ES-I3 (cell line): Measurements from ENCODE around the gene PITPNM3.
"Not testable (repeated sequence)": the region's sequence is repeated elsewhere in the genome, so short reads cannot be mapped to it uniquely, and the experiment has no call there.

Experiments
- H3K36me3 ChIP-seq: 2 replicates; pipeline ENCODE4 v1.6.1; 2013; ENCODE audit warnings: mild to moderate bottlenecking, low read length, control low read depth, moderate library complexity; ENCODE audit not compliant: insufficient read depth
- H3K4me1 ChIP-seq: 2 replicates; pipeline ENCODE4 v1.6.1; 2013; ENCODE audit warnings: mild to moderate bottlenecking, control low read depth, low read length; ENCODE audit not compliant: insufficient read depth
- H3K9ac ChIP-seq: 2 replicates; pipeline ENCODE4 v1.6.1; 2013; ENCODE audit warnings: low read depth, mild to moderate bottlenecking, low read length, moderate library complexity
- H3K9me3 ChIP-seq: 2 replicates; pipeline ENCODE4 v1.6.1; 2013; ENCODE audit warnings: mild to moderate bottlenecking, low read length, moderate library complexity; ENCODE audit not compliant: control insufficient read depth, insufficient read depth

PITPNM3 gene

DNA sequence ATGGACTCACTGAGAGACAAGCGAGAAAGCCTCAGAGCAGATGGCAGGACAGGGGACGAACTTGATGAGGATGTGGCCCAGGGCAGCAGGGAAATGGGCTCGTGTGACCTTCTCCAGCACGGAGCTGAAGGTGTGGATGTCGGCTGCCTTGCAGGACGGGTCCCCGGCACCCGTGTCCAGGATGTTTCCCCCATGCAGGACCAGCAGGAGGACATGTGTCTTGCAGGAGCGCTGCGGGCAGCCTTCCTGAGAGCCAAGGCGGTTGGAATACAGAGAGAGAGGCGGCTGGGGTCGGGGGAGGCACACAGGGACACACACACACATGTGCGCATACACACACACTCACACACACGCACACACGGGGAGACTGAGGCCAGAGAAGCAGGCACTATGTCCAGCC is 72.8 kb downstream of the PITPNM3 start:
- Histone ChIP-seq H3K36me3 (no peaks in the 10 kb centered on the region), H3K9ac (no peak overlapping the region), H3K4me1 (peaks cover 29% of the 10 kb centered on the region; the same call in 1 of the 2 replicates), H3K9me3 (no peaks in the 10 kb centered on the region)

DNA sequence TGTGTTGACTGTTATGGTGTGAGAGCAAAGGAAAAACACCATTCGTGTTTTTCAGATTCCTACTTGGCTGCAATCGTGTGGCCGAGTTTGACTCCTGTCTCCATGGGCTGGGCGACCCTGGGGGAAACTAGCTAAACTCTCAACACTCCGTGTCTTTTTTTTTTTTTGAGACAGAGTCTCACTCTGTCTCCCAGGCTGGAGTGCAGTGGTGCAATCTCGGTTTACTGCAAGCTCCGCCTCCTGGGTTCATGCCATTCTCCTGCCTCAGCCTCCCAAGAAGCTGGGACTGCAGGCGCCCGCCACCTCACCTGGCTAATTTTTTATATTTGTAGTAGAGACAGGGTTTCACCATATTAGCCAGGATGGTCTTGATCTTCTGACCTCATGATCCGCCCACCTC is 73.6 kb downstream of the PITPNM3 start:
- H3K4me1 ChIP-seq, result peaks cover 22% of the 10 kb centered on the region; the same call in 1 of the 2 replicates
- not testable (repeated sequence) for H3K9me3 ChIP-seq, H3K36me3 ChIP-seq, H3K9ac ChIP-seq

DNA sequence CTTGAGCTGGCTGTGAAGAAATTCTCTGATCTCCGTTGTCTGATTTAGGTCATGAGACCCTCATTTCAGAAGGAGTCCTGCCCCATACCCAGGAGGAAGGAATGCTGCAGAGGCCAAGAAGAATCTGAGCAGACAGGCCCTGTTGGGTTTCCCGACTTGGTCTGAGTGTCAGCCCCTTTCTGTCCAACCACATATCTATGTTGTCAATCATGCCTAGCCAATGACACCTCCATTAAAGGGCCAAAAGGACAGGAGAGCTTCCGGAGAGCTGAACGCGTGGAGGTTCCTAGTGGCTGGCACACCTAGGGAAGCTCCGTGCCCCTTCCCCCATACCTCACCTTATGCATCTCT is 74.3 kb downstream of the PITPNM3 start:
- H3K36me3 ChIP-seq, result no peaks in the 10 kb centered on the region
- no peaks in the 10 kb centered on the region for H3K9me3 ChIP-seq
- no peak overlapping the region for H3K9ac ChIP-seq
- H3K4me1 ChIP-seq, result peaks cover 15% of the 10 kb centered on the region; the same call in 1 of the 2 replicates

DNA sequence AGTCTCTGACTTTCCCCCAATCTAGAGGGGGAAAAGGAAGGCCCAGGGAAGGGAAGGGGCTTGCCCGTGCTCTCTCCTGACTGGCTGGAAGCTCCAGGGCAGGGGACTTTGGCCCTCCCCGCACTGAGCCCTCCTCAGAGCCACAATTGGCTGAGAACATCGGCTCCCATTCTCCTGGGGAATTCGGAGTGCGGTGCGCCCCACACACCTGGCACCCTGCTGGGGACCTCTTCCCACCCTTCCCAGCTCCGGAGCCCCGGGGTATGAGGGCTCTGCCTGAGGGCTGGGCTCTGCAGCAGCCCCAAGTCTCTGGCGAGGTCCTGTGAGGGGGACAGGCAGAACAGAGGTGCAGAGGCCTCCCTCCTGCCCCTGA is 76.1 kb downstream of the PITPNM3 start:
- Histone ChIP-seq H3K9ac (no peak overlapping the region), H3K4me1 (peaks cover 7% of the 10 kb centered on the region; the same call in 1 of the 2 replicates), H3K36me3 (no peaks in the 10 kb centered on the region), H3K9me3 (no peaks in the 10 kb centered on the region)

DNA sequence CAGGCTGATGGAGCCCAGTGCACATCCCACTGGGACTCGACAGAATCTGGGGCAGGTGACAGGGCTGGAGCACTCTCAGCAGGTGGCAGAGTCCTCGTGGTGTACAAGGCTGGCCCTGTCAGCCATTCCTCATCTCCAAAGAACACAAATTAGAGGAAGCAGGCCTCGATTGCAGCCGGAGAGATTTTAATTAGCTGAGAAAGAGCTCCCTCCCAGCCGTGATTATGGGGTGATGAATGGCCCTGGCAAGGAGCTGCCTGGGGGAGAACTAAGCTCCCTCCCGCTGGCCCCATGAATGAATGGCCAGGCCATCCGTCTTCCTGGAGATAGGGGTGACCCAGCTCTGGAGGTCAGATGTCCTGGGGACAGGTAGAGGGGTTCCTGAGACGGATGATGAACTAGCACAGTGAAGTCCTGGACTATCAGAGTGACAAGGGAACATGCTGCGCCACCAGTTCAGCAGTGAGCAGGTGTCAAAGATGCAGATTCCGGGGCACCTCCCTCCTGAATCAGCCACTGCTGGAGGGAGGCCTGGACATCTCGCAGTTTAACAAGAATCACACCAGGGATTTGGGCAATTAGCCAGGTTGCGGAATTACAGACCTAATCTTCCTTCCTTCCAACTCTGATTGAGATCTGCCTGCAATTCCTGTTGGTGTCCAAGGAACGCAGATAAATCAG is 76.6 kb downstream of the PITPNM3 start:
- peaks cover 7% of the 10 kb centered on the region; the same call in 1 of the 2 replicates for H3K4me1 ChIP-seq
- no peak overlapping the region for H3K9ac ChIP-seq
- no peaks in the 10 kb centered on the region for H3K9me3 ChIP-seq
- no peaks in the 10 kb centered on the region for H3K36me3 ChIP-seq

DNA sequence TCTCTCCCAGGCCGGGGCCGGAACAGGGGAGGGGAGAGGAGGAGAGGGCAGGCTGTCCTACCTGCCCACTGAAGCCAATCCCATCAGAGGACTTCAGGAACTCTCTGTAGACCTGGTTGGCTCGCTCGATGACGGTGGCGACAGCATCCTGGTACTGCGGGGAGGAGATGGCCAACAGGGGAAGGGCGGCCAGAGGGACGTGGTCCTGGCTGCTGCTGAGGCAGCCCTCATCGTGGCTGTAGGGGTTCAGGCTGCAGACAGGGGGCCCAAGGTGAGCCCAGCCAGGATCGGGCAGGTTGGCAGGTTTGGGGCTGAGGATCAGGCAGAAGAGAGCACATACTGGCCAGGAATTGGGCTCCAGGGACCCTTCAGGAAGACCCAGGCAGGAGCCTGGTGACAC is 77.9 kb downstream of the PITPNM3 start:
- no peaks in the 10 kb centered on the region for H3K9me3 ChIP-seq
- H3K36me3 ChIP-seq, result no peaks in the 10 kb centered on the region
- H3K9ac ChIP-seq, result no peak overlapping the region
- peaks cover 7% of the 10 kb centered on the region; the same call in 1 of the 2 replicates for H3K4me1 ChIP-seq

DNA sequence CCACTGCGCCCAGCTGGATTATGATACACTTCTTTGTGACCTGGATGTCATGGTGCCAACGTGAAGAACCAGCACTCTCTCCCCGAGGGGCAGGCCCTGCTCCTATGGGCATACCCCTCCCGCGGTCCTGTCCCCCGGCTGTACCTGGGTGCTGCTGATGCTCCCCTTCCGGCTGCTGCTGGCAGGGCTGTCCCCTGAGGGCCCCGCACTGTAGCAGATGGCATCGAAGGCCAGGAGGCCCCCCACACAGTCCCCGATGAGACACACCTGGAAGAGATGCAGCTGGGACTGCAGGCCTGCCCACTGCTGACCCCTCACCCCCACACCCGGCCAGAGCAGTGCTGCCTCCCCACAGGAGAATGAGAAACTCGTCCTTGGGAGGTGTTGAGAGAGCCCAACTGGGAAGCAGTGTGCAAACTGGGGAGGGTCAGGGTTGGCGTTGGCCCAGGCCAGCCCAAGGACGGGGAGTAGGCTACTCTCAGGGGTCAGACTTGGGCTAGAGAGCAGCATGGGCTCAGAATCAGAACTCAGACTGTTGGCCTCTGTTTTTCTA is 78.4 kb downstream of the PITPNM3 start:
- H3K9me3 ChIP-seq, result no peaks in the 10 kb centered on the region
- H3K9ac ChIP-seq, result no peak overlapping the region
- H3K4me1 ChIP-seq, result peaks cover 9% of the 10 kb centered on the region; the same call in 1 of the 2 replicates
- no peaks in the 10 kb centered on the region for H3K36me3 ChIP-seq

DNA sequence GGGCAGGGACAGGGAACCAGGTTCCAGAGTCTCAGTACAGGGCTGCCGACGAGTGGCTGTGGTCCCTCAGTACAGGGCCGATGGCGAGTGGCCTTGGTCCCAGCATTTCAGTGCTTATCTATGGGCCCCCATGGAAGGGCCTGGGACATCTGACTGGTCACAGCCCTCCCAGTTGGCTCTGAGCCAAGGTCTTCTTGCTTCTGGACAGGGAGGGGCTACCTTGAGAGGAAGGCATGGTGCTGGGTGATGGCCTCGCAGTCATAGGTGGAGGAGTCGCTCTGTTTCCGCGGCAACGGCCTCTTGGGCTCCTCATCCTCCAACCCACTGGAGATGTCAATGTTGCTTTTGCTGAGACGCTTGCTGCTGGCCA is 79.6 kb downstream of the PITPNM3 start:
- H3K4me1 ChIP-seq, result peaks cover 19% of the 10 kb centered on the region
- H3K9me3 ChIP-seq, result no peaks in the 10 kb centered on the region
- H3K9ac ChIP-seq, result no peak overlapping the region
- no peaks in the 10 kb centered on the region for H3K36me3 ChIP-seq

DNA sequence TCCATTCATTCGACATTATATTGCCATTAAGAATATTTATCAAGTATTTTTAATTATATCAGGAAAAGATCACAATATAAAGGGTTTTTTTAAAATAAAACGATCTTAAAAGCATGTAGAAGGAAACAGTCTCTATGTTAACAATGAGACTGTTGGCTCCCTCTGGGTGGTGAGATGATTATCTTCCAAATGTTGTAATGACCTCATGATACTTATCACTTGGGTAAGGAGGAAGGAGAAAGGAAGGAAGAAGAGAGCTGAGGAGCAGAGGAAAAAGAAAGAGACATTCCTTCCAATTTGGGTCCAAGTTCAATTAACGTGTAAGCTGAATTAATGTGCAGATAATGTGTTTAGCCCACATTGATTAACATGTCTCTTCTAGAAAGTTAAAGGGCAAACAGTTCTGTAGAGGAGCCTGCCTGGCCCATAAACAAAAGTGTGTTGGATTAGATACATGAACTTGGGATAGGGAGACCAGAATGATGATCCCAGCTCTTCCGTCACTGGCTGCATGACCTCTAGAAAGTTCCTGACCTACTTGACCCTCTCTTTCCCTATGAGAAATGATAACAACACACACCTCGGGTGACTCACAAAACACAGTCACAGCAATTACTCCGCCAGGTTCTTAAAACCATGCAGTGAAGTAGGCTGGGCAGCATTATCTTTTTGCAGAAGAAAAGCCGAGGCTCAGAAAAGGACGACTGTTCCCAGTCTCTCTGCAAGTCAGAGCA is 80.1 kb downstream of the PITPNM3 start:
- Histone ChIP-seq H3K9me3 (no peaks in the 10 kb centered on the region), H3K4me1 (peaks cover 23% of the 10 kb centered on the region), H3K9ac (no peak overlapping the region), H3K36me3 (no peaks in the 10 kb centered on the region)

DNA sequence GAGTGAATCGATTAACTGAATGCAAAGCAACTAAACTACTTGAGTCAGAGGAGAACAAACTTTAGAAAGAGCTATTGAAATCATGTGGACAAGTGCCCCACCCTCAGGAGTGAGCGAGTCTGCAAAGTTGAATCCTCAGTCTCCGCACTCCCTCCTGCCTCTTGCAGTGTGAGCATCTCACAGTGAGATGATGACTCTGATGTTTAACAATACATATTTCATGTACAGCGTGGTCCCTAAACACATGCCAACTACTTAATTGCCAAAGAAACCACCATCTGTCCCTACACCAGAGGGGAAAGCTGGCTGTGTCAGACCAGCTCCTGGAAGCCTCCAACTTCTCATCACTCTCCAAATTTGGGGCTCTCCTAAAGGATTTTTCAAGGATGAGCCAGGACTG is 80.9 kb downstream of the PITPNM3 start:
- H3K9ac ChIP-seq, result no peak overlapping the region
- H3K9me3 ChIP-seq, result no peaks in the 10 kb centered on the region
- peaks cover 24% of the 10 kb centered on the region for H3K4me1 ChIP-seq
- H3K36me3 ChIP-seq, result no peaks in the 10 kb centered on the region

DNA sequence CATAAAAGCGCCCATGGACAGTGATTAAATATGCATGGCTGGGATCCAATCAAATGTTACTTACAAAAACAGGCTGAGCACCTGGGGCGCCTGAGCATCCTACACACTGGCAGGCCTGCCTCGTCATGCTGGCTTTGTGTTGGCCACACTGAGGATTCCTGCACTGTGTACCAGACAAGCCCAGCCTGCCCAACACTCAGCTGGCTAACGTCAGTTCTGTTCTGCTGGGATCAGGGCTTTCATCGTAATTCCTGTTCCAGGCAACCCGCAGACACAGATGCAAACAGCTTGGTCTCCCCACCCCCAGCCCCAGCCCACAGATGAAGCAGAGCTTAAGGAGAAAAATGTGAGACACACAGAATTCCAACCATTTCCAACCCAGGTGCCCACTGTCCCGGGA is 81.4 kb downstream of the PITPNM3 start:
- Histone ChIP-seq H3K9me3 (no peaks in the 10 kb centered on the region), H3K36me3 (no peaks in the 10 kb centered on the region), H3K9ac (no peak overlapping the region)

DNA sequence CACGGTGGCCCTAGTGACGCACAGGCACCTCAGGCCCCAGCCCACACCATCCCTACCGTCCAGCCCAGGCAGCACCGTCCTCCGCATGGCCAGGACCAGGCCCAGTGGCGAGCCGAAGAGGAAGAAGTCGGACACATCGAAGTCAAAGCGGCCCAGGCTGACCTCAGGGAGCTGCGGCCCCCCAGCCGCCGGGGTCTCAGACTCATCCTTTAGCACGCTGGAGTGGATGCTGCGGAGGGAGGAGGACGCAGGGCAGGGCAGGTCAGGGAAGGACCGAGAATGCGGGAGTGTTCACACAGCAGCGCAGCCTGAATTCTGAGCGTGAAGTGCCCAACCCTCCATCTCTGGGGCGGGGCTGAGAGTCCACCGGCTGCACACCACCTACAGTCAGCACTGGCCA is 82.0 kb downstream of the PITPNM3 start:
- Histone ChIP-seq H3K9me3 (no peaks in the 10 kb centered on the region), H3K36me3 (no peaks in the 10 kb centered on the region), H3K4me1 (peaks cover 17% of the 10 kb centered on the region), H3K9ac (no peak overlapping the region)

More for the DNA sequence above, 81.4 kb downstream of the PITPNM3 start:
- peaks cover 19% of the 10 kb centered on the region for H3K4me1 ChIP-seq

DNA sequence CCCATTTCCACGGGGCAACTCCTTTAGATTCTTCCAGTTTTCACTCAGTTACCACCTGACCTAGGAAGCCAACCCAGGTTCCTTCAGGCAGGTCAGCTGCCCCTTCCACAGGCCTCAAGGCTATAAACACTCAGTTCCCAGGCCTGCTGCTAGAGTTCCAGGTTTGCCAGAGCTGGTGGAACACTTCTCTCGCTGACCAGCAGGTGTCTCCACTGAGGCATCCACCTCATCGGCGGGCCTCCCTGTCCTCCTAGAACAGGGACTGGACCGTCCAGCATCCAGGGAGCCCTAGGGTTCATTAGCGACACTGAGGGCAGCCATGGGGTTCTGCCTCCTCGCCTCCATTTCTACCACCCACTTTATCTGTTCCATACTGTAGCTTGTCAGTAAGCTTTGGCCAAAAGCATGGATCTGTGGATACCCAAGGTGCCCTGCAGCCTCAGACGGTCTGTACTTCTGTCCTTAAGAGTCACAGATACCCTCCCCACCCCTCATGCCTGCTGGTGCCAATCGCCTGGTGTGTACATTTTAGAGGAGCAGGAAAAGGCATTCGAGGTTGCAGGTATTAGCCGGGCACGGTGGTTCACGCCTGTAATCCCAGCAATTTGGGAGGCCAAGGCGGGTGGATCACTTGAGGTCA is 83.1 kb downstream of the PITPNM3 start:
- Histone ChIP-seq H3K36me3 (no peaks in the 10 kb centered on the region), H3K9ac (no peak overlapping the region), H3K4me1 (peaks cover 17% of the 10 kb centered on the region), H3K9me3 (no peaks in the 10 kb centered on the region)

DNA sequence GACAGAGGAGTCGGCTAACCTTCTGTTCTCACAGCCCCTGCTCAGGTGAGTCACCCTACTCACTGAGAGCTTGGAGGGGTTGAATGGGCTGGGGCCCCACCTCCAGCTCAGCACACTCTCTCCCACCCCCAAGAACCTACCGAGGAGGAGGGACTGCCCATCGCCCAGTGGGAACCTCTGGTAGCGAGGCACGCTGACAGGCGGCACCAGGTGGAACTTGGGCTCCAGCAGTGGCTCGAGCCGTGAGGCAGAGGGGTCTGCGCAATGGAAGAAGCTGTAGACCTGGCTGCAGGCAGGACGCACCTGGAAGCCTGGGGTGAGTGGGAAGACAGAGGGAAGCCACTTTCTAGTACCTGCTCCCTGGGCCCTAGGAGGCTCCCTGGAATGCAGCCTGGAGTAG is 83.8 kb downstream of the PITPNM3 start:
- Histone ChIP-seq H3K36me3 (no peaks in the 10 kb centered on the region), H3K4me1 (peaks cover 17% of the 10 kb centered on the region), H3K9me3 (no peaks in the 10 kb centered on the region), H3K9ac (peak overlapping the region; percentile 19; the same call in 1 of the 2 replicates)
